Lower leg skin (tissue), 3 donors: ENCODE data around the gene TRAF2.

ENCODE experiments used
- CTCF ChIP-seq, 3 donors: fragments of 450-650 bp; IDR thresholded peaks; one replicate each; pipeline ENCODE4 v1.5.1; 2016; ENCODE audit warnings: antibody characterized with exemption in 3 of 3, mild to moderate bottlenecking in 3 of 3, moderate library complexity in 2 of 3
- POLR2A ChIP-seq, 2 donors: fragments of 450-650 bp; IDR thresholded peaks; one replicate each; pipeline ENCODE4 v1.6.1; 2016 to 2017; ENCODE audit warnings: antibody characterized with exemption in 2 of 2, mild to moderate bottlenecking in 1 of 2, moderate library complexity in 1 of 2

GRCh38 chr9:136854113-136854841, 32.0 kb upstream of the TRAF2 start:
- TF ChIP-seq CTCF (IDR thresholded peaks at IDR 0.05) = no peak
- TF ChIP-seq POLR2A (IDR thresholded peaks at IDR 0.05) = no peak
